ENCODE measurements around the gene AKAP3. TPM values are rescaled to one million over a fixed set of nuclear protein-coding genes. Genes with fewer than 3 reads are reported as not detected.
A peak's percentile ranks its signal among the peaks of the same experiment; 100 is the strongest.

Gene AKAP3
- total and polyA plus RNA-seq, 2 of the 8 experiments (the other 6 are each of a cell fraction or from before 2014, with no cell fraction given): 0.54 to 1.0 TPM

DNA sequence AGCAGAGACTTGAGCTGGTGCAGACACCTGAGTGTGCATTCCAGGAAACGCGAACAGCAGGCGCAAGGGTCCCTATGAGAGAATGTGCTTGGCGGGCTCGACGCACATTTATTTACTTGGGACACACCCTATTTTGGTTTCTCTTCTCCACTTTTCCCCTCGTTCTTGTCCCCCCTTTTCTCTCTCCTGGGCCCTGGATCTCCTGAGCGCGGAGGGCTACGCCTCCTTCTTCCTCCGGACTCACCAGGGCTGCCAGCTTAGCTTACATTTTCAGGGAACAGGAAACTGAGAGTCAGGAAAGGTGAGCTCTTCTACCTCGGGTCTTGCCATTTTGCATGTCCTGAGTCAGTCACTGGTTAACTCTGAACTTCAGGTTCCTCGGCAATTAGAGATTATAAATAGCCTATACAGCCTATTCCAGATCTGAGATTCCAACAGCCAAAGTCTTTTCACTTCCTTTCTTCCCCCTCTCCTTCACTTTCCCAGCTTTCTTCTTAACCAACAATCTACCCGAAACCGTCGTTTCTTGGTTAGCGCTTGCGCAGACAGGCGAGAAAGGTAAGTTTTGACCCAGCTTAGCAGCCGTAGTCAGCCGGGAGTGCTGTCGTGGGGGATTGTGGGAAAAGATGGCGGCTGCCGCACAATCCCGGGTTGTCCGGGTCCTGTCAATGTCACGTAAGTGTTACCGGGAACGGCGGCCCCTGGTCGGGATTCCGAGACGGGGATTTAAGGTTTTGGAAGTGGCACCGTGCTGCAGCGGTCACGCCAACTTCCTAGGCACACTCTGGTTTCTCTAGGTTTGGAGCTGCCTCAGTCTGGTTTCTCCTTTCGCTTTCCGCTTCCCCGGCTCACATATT lies at the start of gene AKAP3, which contains the start of gene NDUFA9 (continued):
- TF ChIP-seq CHD7 (IDR thresholded peaks at IDR 0.05; ENCODE audit: insufficient replicate concordance, low read length): no peak
- TF ChIP-seq PHF8 (conservative IDR thresholded peaks at IDR 0.05; ENCODE audit: low read depth, low read length): peak; percentile 52; the same call in 1 of the 2 replicates
- TF ChIP-seq SP4 (IDR thresholded peaks at IDR 0.05; ENCODE audit: low read length): 0 out of 2 replicates have a peak, but pooled peaks have one; percentile 43
- peak; percentile 98 for TF ChIP-seq YY1 (IDR thresholded peaks at IDR 0.05; ENCODE audit: low read depth, low read length)
- TF ChIP-seq, protein P1, sequence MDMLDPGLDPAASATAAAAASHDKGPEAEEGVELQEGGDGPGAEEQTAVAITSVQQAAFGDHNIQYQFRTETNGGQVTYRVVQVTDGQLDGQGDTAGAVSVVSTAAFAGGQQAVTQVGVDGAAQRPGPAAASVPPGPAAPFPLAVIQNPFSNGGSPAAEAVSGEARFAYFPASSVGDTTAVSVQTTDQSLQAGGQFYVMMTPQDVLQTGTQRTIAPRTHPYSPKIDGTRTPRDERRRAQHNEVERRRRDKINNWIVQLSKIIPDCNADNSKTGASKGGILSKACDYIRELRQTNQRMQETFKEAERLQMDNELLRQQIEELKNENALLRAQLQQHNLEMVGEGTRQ (IDR thresholded peaks at IDR 0.05; ENCODE audit: low read length): no peak
- no peak; a peak in 1 of 4 replicates for TF ChIP-seq RAD21 (IDR thresholded peaks at IDR 0.05 in 1 of 2, conservative IDR thresholded peaks at IDR 0.05 in 1 of 2; ENCODE audit: low read depth in 2 of 2, low read length in 2 of 2)
- no peak; the same call in 1 of the 2 replicates for TF ChIP-seq RBBP5 (IDR thresholded peaks at IDR 0.05; ENCODE audit: borderline replicate concordance, low read depth, low read length)
- peak; percentile 85 for TF ChIP-seq TBP (IDR thresholded peaks at IDR 0.05; ENCODE audit: low read depth, low read length)
